Measurements from ENCODE around the gene INHBB. TPM values are rescaled to one million over a fixed set of nuclear protein-coding genes. Genes with fewer than 3 reads are reported as not detected.

INHBB gene
- total RNA-seq, 1 donor from 2014 or later: 0.34 TPM

GRCh38 chr2:120347396-120348060 is 1.6 kb downstream of the INHBB start:
- TF ChIP-seq CTCF (IDR thresholded peaks at IDR 0.05; ENCODE audit: partially characterized antibody, unreplicated experiment): no peak
- H3K4me3 Mint-ChIP-seq (ENCODE audit: unreplicated experiment): peak overlapping the region; percentile 81
- DNase-seq: no peak
- no peak overlapping the region for H3K27ac Mint-ChIP-seq (ENCODE audit: unreplicated experiment)
- peaks cover 4% of the 10 kb centered on the region for H3K9me3 Mint-ChIP-seq (ENCODE audit: unreplicated experiment)
- peaks cover 11% of the 10 kb centered on the region for H3K4me1 Mint-ChIP-seq (ENCODE audit: low read depth, unreplicated experiment)
- H3K36me3 Mint-ChIP-seq (ENCODE audit: unreplicated experiment): no peaks in the 10 kb centered on the region
- peaks cover 18% of the 10 kb centered on the region for H3K27me3 Mint-ChIP-seq (ENCODE audit: unreplicated experiment)

DNA sequence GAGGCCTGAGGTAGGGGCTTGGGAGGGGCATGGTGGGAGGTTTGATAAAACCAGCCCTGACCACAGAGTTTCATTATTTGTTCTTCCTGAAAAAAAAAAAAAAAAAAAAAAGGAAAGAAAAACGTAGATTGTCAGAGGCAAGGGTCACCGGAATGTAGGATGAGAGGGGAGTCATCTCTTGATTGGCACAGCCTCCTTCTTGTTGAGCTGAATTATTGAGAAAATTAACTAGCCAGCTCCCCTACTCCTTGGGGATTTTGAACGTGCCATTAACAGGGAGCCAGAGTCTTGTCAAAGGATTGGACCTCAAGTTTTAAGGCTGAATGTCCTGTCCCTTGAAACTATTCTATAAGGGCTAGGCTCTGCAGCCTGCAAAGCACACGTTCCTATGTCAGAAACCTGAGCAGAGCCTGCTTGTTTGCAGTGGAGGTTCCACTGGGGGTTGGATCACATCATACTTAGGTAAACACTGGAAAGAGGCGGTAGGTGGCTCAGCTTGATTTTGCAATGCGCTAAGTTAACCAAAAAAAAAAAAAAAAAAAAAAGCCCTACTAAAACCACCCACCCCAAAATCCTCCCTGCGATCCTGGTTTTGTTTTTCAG is 2.3 kb downstream of the INHBB start:
- peaks cover 15% of the 10 kb centered on the region for H3K27me3 Mint-ChIP-seq (ENCODE audit: unreplicated experiment)
- H3K9me3 Mint-ChIP-seq (ENCODE audit: unreplicated experiment): peaks cover 4% of the 10 kb centered on the region
- no peak for TF ChIP-seq CTCF (IDR thresholded peaks at IDR 0.05; ENCODE audit: partially characterized antibody, unreplicated experiment)
- H3K36me3 Mint-ChIP-seq (ENCODE audit: unreplicated experiment): no peaks in the 10 kb centered on the region
- no peak for DNase-seq
- no peak overlapping the region for H3K27ac Mint-ChIP-seq (ENCODE audit: unreplicated experiment)
- H3K4me3 Mint-ChIP-seq (ENCODE audit: unreplicated experiment): no peak overlapping the region
- peaks cover 9% of the 10 kb centered on the region for H3K4me1 Mint-ChIP-seq (ENCODE audit: low read depth, unreplicated experiment)

DNA sequence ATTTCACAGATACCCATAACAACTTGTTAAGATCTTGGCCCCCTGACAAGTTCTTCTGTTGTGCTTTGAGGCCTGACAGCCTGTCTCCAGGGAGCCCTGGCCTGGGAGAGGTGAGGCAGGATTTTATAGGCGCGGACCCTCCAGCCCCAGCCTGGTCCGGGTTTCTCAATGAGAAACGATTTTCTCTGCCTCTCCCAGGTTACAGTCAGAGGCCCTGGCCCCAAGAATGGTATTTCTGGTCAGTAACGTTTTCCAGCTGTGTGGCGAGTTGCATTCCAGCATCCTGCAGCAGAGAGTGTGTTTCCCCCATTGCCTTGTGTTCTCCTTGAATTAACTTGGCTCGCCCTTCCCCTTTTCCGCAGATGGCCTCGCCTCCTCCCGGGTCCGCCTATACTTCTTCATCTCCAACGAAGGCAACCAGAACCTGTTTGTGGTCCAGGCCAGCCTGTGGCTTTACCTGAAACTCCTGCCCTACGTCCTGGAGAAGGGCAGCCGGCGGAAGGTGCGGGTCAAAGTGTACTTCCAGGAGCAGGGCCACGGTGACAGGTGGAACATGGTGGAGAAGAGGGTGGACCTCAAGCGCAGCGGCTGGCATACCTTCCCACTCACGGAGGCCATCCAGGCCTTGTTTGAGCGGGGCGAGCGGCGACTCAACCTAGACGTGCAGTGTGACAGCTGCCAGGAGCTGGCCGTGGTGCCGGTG is 3.0 kb downstream of the INHBB start:
- no peak overlapping the region for H3K27ac Mint-ChIP-seq (ENCODE audit: unreplicated experiment)
- H3K4me1 Mint-ChIP-seq (ENCODE audit: low read depth, unreplicated experiment): peaks cover 9% of the 10 kb centered on the region
- H3K9me3 Mint-ChIP-seq (ENCODE audit: unreplicated experiment): peaks cover 4% of the 10 kb centered on the region
- no peaks in the 10 kb centered on the region for H3K36me3 Mint-ChIP-seq (ENCODE audit: unreplicated experiment)
- no peak for DNase-seq
- H3K4me3 Mint-ChIP-seq (ENCODE audit: unreplicated experiment): no peak overlapping the region
- no peak for TF ChIP-seq CTCF (IDR thresholded peaks at IDR 0.05; ENCODE audit: partially characterized antibody, unreplicated experiment)
- peaks cover 12% of the 10 kb centered on the region for H3K27me3 Mint-ChIP-seq (ENCODE audit: unreplicated experiment)

GRCh38 chr2:120349440-120349921 is 3.5 kb downstream of the INHBB start:
- Mint-ChIP-seq H3K4me1 (ENCODE audit: low read depth, unreplicated experiment) (peaks cover 9% of the 10 kb centered on the region), H3K27ac (ENCODE audit: unreplicated experiment) (no peak overlapping the region), H3K36me3 (ENCODE audit: unreplicated experiment) (no peaks in the 10 kb centered on the region), H3K27me3 (ENCODE audit: unreplicated experiment) (peaks cover 12% of the 10 kb centered on the region), H3K4me3 (ENCODE audit: unreplicated experiment) (no peak overlapping the region), H3K9me3 (ENCODE audit: unreplicated experiment) (peaks cover 6% of the 10 kb centered on the region)
- no peak for TF ChIP-seq CTCF (IDR thresholded peaks at IDR 0.05; ENCODE audit: partially characterized antibody, unreplicated experiment)
- DNase-seq: no peak

All from glutamatergic neuron (in vitro differentiated cells).